Kidney (tissue), 14 donors: ENCODE results near the gene MSH5. TPM values are rescaled to one million over a fixed set of nuclear protein-coding genes. Genes with fewer than 3 reads are reported as not detected.
"Not testable (repeated sequence)": the region's sequence is repeated elsewhere in the genome, so short reads cannot be mapped to it uniquely, and the experiment has no call there.

Experiments used
- DNase-seq, 5 donors: peaks; one replicate each; pipeline ENCODE4 v3.0.0-alpha.2; 2013 to 2020
- FAIRE-seq: peaks from 2 replicates; lab custom pipeline; 2012; peaks lifted over from hg19 to GRCh38; lab: Jason Lieb, UNC
- H3K27ac ChIP-seq, 2 donors: one replicate each; pipeline ENCODE4 v1.7.0; 2013; ENCODE audit warnings: low read depth in 2 of 2, low read length in 2 of 2, inconsistent platforms in 1 of 2
- H3K27me3 ChIP-seq: one replicate; pipeline ENCODE4 v1.7.1; 2013; ENCODE audit warnings: low read length, inconsistent platforms; ENCODE audit not compliant: control insufficient read depth, insufficient read depth
- H3K36me3 ChIP-seq, 3 donors: one replicate each; pipeline versions ENCODE4 v1.7.0 to v1.7.1; 2013; ENCODE audit warnings: low read length in 3 of 3, control low read depth in 1 of 3, inconsistent platforms in 1 of 3; ENCODE audit not compliant: insufficient read depth in 3 of 3, control insufficient read depth in 2 of 3
- H3K4me1 ChIP-seq, 3 donors: one replicate each; pipeline versions ENCODE4 v1.7.0 to v1.7.1; 2013; ENCODE audit warnings: low read length in 3 of 3, inconsistent platforms in 1 of 3, low read depth in 1 of 3; ENCODE audit not compliant: control insufficient read depth in 2 of 3, insufficient read depth in 2 of 3
- H3K4me3 ChIP-seq, 3 donors: one replicate each; pipeline versions ENCODE4 v1.7.0 to v1.8.1; 2013; ENCODE audit warnings: low read length in 3 of 3, control low read depth in 1 of 3, inconsistent platforms in 1 of 3
- H3K9ac ChIP-seq, 3 donors: one replicate each; pipeline versions ENCODE4 v1.7.0 to v1.7.1; 2013; ENCODE audit warnings: low read length in 3 of 3, control low read depth in 1 of 3, inconsistent platforms in 1 of 3
- H3K9me3 ChIP-seq, 3 donors: one replicate each; pipeline versions ENCODE4 v1.7.0 to v1.7.1; 2013; ENCODE audit warnings: low read length in 3 of 3, control low read depth in 1 of 3, inconsistent platforms in 1 of 3; ENCODE audit not compliant: control insufficient read depth in 2 of 3, insufficient read depth in 1 of 3
- CTCF ChIP-seq: IDR thresholded peaks from 3 replicates; pipeline ENCODE4 v1.5.1; 2012; ENCODE audit warnings: mild to moderate bottlenecking, moderate library complexity, borderline replicate concordance; ENCODE audit not compliant: insufficient read depth; ENCODE audit errors: extremely low read depth
- intact Hi-C: fragments of 100-400 bp; cut with DNase I; formaldehyde crosslinking; loops from one replicate; pipeline ENCODE4 v1.11.1; 2022
- polyA plus RNA-seq: library from polyadenylated mRNA; stranded (reverse); fragments of 350-450 nt; fragmentation: Illumina TruSeq; extraction: RNeasy Lipid Tissue Mini Kit (QIAGEN cat#74804); gene quantifications from one replicate; pipeline ENCODE4 v1.2.3, GENCODE V29; 2014; ENCODE audit warnings: low read depth, low replicate concordance; ENCODE audit not compliant: insufficient read depth
- total RNA-seq: library from RNA; stranded (reverse); fragmentation: NEBNext Ultra II Directional; extraction: Animal tissue kit (Norgen Biotek cat#: 25700); gene quantifications from one replicate; pipeline ENCODE4 v1.2.1, GENCODE V29; 2021
- donor health status: control.
- donor health status: control.
- donor health status: control.
- donor health status: control.
- donor health status: control.
- donor health status: DM: yes; HTN: yes; CAD: no.
- donor health status: Normal renal cell carcinoma (clear cell type).

MSH5 gene
- total and polyA plus RNA-seq, 2 donors from 2014 or later: 14.4 to 23.7 TPM

GRCh38 chr6:31792090-31792374 is 52.2 kb downstream of the MSH5 start:
- H3K9me3 ChIP-seq: no peaks in the 10 kb centered on the region
- DNase-seq (no peak), FAIRE-seq (no peak)
- intact Hi-C loops: no loop called here
- no peak overlapping the region for H3K27ac ChIP-seq
- H3K4me3 ChIP-seq: no peak overlapping the region
- H3K27me3 ChIP-seq: no peaks in the 10 kb centered on the region
- peaks cover 0 to 5% (median 0%) of the 10 kb centered on the region in 3 donors for H3K4me1 ChIP-seq
- no peaks in the 10 kb centered on the region for H3K36me3 ChIP-seq
- no peak for TF ChIP-seq CTCF
- no peak overlapping the region for H3K9ac ChIP-seq

DNA sequence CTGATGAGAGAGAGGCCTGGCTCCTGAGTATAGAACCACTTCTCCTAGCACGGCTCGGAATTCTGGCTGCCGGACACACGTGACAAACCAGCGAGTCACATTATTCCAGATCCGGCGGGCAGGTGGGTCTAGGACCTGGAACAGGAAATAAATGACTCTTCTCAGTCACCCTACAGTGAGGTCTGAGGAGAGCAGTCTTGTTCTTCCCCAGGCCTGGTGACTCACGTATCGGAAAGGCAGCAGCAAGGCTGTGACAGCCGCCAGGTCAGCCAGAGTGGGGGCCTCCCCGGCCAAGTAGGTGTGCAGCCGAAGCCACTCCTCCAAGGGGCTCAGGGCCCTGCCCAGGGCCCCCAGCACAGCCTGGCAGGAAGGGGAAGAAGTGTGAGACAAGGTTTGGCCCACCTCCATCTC is 53.0 kb downstream of the MSH5 start:
- DNase-seq: peak in 1 of 5 donors; percentile 85
- H3K36me3 ChIP-seq: no peaks in the 10 kb centered on the region
- no peak overlapping the region for H3K4me3 ChIP-seq
- no peak overlapping the region for H3K9ac ChIP-seq
- no peaks in the 10 kb centered on the region for H3K27me3 ChIP-seq
- FAIRE-seq: no peak
- H3K27ac ChIP-seq: no peak overlapping the region
- H3K9me3 ChIP-seq: no peaks in the 10 kb centered on the region
- no peak for TF ChIP-seq CTCF
- H3K4me1 ChIP-seq: peaks cover 0 to 5% (median 0%) of the 10 kb centered on the region in 3 donors
- intact Hi-C loops: no loop called here

- H3K4me1 ChIP-seq, H3K36me3 ChIP-seq, intact Hi-C loops, H3K9me3 ChIP-seq, FAIRE-seq, H3K27me3 ChIP-seq, H3K27ac ChIP-seq, DNase-seq: not testable (repeated sequence)
- Histone ChIP-seq H3K4me3 (peak overlapping the region in 1 of 3 donors; percentile 57), H3K9ac (peak overlapping the region in 2 of 3 donors; percentile 7 to 99)
Observed at GRCh38 chr6:31793927-31794245, 54.1 kb downstream of the MSH5 start.

DNA sequence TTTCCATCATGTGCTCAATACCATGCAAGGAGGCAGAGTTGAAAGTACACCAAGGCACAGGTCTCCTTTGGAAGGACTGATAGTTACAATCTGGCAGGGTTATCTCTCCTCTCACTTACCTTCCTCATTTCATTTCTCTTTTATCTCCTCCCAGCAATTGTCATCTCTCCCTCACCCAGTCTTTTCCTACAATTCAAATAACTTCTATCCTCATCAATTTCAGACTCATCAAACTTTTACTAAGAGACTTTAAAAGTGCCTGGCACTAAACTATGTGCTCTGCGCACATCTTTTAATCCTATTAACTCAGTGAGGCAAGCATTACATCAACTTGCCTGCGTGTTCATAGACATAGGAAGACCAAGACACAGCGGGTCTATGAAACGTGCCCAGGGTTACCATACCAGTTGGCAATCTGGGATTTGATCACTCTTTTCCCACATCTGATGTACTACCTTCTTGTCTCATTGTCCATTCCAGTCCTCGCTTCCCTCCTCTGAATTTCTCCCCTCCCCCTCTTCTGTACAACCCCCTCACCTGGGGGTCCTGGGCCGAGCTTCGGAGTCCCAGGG is 54.6 kb downstream of the MSH5 start:
- FAIRE-seq: no peak
- Histone ChIP-seq H3K9me3 (no peaks in the 10 kb centered on the region), H3K4me1 (peaks cover 0 to 5% (median 0%) of the 10 kb centered on the region in 3 donors), H3K9ac (peak overlapping the region; percentile 21 to 99 (median 98)), H3K27me3 (no peaks in the 10 kb centered on the region), H3K4me3 (peak overlapping the region; percentile 57 to 94 (median 91)), H3K36me3 (no peaks in the 10 kb centered on the region), H3K27ac (peak overlapping the region; percentile 91 to 92)
- TF ChIP-seq CTCF: no peak
- intact Hi-C loops: no loop called here
- peak in 1 of 5 donors; percentile 28 for DNase-seq
